Neural progenitor cell (in vitro differentiated cells): ENCODE measurements around the gene BICRAL.

Source experiments
- CTCF ChIP-seq: fragments of 200-600 bp; sonication (generic); IDR thresholded peaks from 2 replicates; pipeline ENCODE4 v1.5.1; 2017; ENCODE audit warnings: antibody characterized with exemption, mild to moderate bottlenecking
- EZH2 ChIP-seq: fragments of 200-600 bp; sonication (generic); IDR thresholded peaks from 2 replicates; pipeline ENCODE4 v1.6.1; 2017; ENCODE audit warnings: antibody characterized with exemption, mild to moderate bottlenecking, moderate library complexity
- EZH2phosphoT487 ChIP-seq: fragments of 200-600 bp; sonication (generic); IDR thresholded peaks from 2 replicates; pipeline ENCODE4 v1.6.1; 2017; ENCODE audit warnings: antibody characterized with exemption

- no peak for TF ChIP-seq CTCF
- no peak for TF ChIP-seq EZH2
- no peak for TF ChIP-seq EZH2phosphoT487
Observed at GRCh38 chr6:42745640-42746462, 36.0 kb upstream of the BICRAL start, which contains the start of gene TBCC.
